H9 (cell line): ENCODE results near the gene STARD9. TPM values are rescaled to one million over a fixed set of nuclear protein-coding genes. Genes with fewer than 3 reads are reported as not detected.

ENCODE experiments used
- DNase-seq: peaks from one replicate; pipeline ENCODE4 v3.0.0-alpha.2; 2017
- H2AFZ ChIP-seq: one replicate; pipeline ENCODE4 v1.6.1; 2013; ENCODE audit warnings: mild to moderate bottlenecking, low read length, control low read depth, moderate library complexity
- H2AK5ac ChIP-seq: 2 replicates; pipeline ENCODE4 v1.6.1; 2013; ENCODE audit warnings: low read length, control low read depth, mixed read lengths; ENCODE audit not compliant: insufficient read length
- H2BK120ac ChIP-seq: one replicate; pipeline ENCODE4 v1.6.1; 2013; ENCODE audit warnings: low read depth, mild to moderate bottlenecking, low read length, control low read depth, inconsistent platforms; ENCODE audit not compliant: poor library complexity, severe bottlenecking
- H2BK12ac ChIP-seq: 2 replicates; pipeline ENCODE4 v1.6.1; 2013; ENCODE audit warnings: low read length, control low read depth, mixed read lengths, low read depth; ENCODE audit not compliant: insufficient read length
- H2BK15ac ChIP-seq: 2 replicates; pipeline ENCODE4 v1.6.1; 2013; ENCODE audit warnings: low read depth, low read length, control low read depth
- H2BK20ac ChIP-seq: one replicate; pipeline ENCODE4 v1.6.1; 2013; ENCODE audit warnings: low read depth, mild to moderate bottlenecking, low read length, control low read depth, inconsistent platforms; ENCODE audit not compliant: poor library complexity, severe bottlenecking
- H2BK5ac ChIP-seq: 2 replicates; pipeline ENCODE4 v1.6.1; 2013; ENCODE audit warnings: low read length, control low read depth, mixed read lengths; ENCODE audit not compliant: insufficient read length
- H3K14ac ChIP-seq: 2 replicates; pipeline ENCODE4 v1.6.1; 2013; ENCODE audit warnings: low read length, control low read depth; ENCODE audit not compliant: insufficient read depth
- H3K18ac ChIP-seq: 2 replicates; pipeline ENCODE4 v1.6.1; 2013; ENCODE audit warnings: low read depth, mild to moderate bottlenecking, mixed read lengths, low read length, control low read depth; ENCODE audit not compliant: insufficient read length
- H3K23ac ChIP-seq: 2 replicates; pipeline ENCODE4 v1.6.1; 2013; ENCODE audit warnings: low read length, control low read depth, mixed read lengths, low read depth; ENCODE audit not compliant: insufficient read length
- H3K23me2 ChIP-seq: 2 replicates; pipeline ENCODE4 v1.6.1; 2013; ENCODE audit warnings: low read depth, mild to moderate bottlenecking, mixed read lengths, low read length, control low read depth; ENCODE audit not compliant: insufficient read length, poor library complexity, severe bottlenecking
- H3K27ac ChIP-seq: 2 replicates; pipeline ENCODE4 v1.5.1; 2013; ENCODE audit warnings: low read length, control low read depth, mixed read lengths, low read depth; ENCODE audit not compliant: insufficient read length
- H3K27me3 ChIP-seq: 2 replicates; pipeline ENCODE4 v1.6.1; 2013; ENCODE audit warnings: low read length, control low read depth, inconsistent platforms; ENCODE audit not compliant: insufficient read depth
- H3K4ac ChIP-seq: 2 replicates; pipeline ENCODE4 v1.6.1; 2013; ENCODE audit warnings: low read depth, mild to moderate bottlenecking, control low read depth, inconsistent platforms, low read length, moderate library complexity
- H3K4me1 ChIP-seq: 2 replicates; pipeline ENCODE4 v1.6.1; 2013; ENCODE audit warnings: low read length, control low read depth, inconsistent platforms; ENCODE audit not compliant: insufficient read depth
- H3K4me2 ChIP-seq: 2 replicates; pipeline ENCODE4 v1.6.1; 2013; ENCODE audit warnings: low read length, control low read depth, mixed read lengths; ENCODE audit not compliant: insufficient read length, insufficient read depth
- H3K56ac ChIP-seq: 2 replicates; pipeline ENCODE4 v1.6.1; 2013; ENCODE audit warnings: low read depth, mild to moderate bottlenecking, mixed read lengths, low read length, control low read depth; ENCODE audit not compliant: insufficient read length
- H3K79me1 ChIP-seq: 2 replicates; pipeline ENCODE4 v1.6.1; 2013; ENCODE audit warnings: low read depth, mild to moderate bottlenecking, moderate library complexity, low read length, control low read depth, inconsistent platforms; ENCODE audit not compliant: insufficient read depth, poor library complexity, severe bottlenecking
- H3K79me2 ChIP-seq: 2 replicates; pipeline ENCODE4 v1.6.1; 2013; ENCODE audit warnings: low read length, control low read depth, inconsistent platforms; ENCODE audit not compliant: insufficient read depth
- H3K9ac ChIP-seq: 2 replicates; pipeline ENCODE4 v1.6.1; 2013; ENCODE audit warnings: low read length, control low read depth, mixed read lengths; ENCODE audit not compliant: insufficient read length; ENCODE audit errors: extremely low read depth
- H3K9me3 ChIP-seq: one replicate; pipeline ENCODE4 v1.6.1; 2013; ENCODE audit warnings: low read depth, low read length, inconsistent platforms; ENCODE audit not compliant: control insufficient read depth
- H3T11ph ChIP-seq: one replicate; pipeline ENCODE4 v1.6.1; 2013; ENCODE audit warnings: mild to moderate bottlenecking, low read length, control low read depth, inconsistent platforms
- H4K20me1 ChIP-seq: one replicate; pipeline ENCODE4 v1.6.1; 2013; ENCODE audit not compliant: control insufficient read depth, insufficient read length, insufficient read depth
- H4K5ac ChIP-seq: 2 replicates; pipeline ENCODE4 v1.6.1; 2013; ENCODE audit warnings: low read depth, mild to moderate bottlenecking, mixed read lengths, low read length, control low read depth; ENCODE audit not compliant: insufficient read length
- H4K8ac ChIP-seq: replicated peaks from 2 replicates; pipeline ENCODE4 v1.6.1; 2013; ENCODE audit warnings: low read length, control low read depth, mixed read lengths, low read depth; ENCODE audit not compliant: insufficient read length
- H4K91ac ChIP-seq: 2 replicates; pipeline ENCODE4 v1.6.1; 2013; ENCODE audit warnings: low read depth, mild to moderate bottlenecking, moderate library complexity, mixed read lengths, low read length, control low read depth; ENCODE audit not compliant: insufficient read length
- H3K27ac Mint-ChIP-seq, 3 experiments: 2 replicates in 2 of 3; 3 replicates in 1 of 3; pipeline ENCODE4 v1.8.0; 2020 to 2021; ENCODE audit warnings: mixed read lengths in 3 of 3, mild to moderate bottlenecking in 1 of 3, moderate library complexity in 1 of 3
- H3K27me3 Mint-ChIP-seq: 2 replicates; pipeline ENCODE4 v1.8.0; 2021; ENCODE audit warnings: low read depth, mild to moderate bottlenecking, moderate library complexity, mixed read lengths
- H3K36me3 Mint-ChIP-seq, 3 experiments: 2 replicates in 2 of 3; 3 replicates in 1 of 3; pipeline ENCODE4 v1.8.0; 2020 to 2021; ENCODE audit warnings: low read depth in 3 of 3, mixed read lengths in 3 of 3; ENCODE audit not compliant: insufficient read depth in 1 of 3
- H3K4me1 Mint-ChIP-seq, 2 experiments: 2 replicates each; pipeline ENCODE4 v1.8.0; 2020; ENCODE audit warnings: mixed read lengths in 2 of 2
- H3K4me3 Mint-ChIP-seq, 2 experiments: 2 replicates in 1 of 2; 3 replicates in 1 of 2; pipeline ENCODE4 v1.8.0; 2020 to 2021; ENCODE audit warnings: mild to moderate bottlenecking in 2 of 2, mixed read lengths in 2 of 2, moderate library complexity in 1 of 2
- H3K9me3 Mint-ChIP-seq, 2 experiments: 2 replicates in 1 of 2; 3 replicates in 1 of 2; pipeline ENCODE4 v1.8.0; 2020; ENCODE audit warnings: mild to moderate bottlenecking in 2 of 2, mixed read lengths in 2 of 2, moderate library complexity in 1 of 2
- CTCF ChIP-seq: fragments of 200-600 bp; sonication (generic); conservative IDR thresholded peaks from 3 replicates; pipeline ENCODE4 v1.8.0; 2021; ENCODE audit warnings: antibody characterized with exemption, mild to moderate bottlenecking
- WGBS: extraction: QIAGEN DNeasy Blood & Tissue Kit; methylation state at CpG from one replicate; pipeline ENCODE4 v1.1.7; 2013; ENCODE audit warnings: missing lambda C conversion rate, low lambda C conversion rate, mixed read lengths; ENCODE audit not compliant: insufficient read length; ENCODE audit errors: extremely low coverage; 5-methylcytosine and 5-hydroxymethylcytosine counted together
- total RNA-seq: library from RNA; stranded (reverse); gene quantifications from 2 replicates; pipeline ENCODE4 v1.2.1, GENCODE V29; 2021

STARD9 gene
- total RNA-seq, 1 experiment from 2014 or later: 6.9 TPM

- Histone ChIP-seq H4K91ac (no peak overlapping the region), H2AK5ac (no peak overlapping the region), H4K20me1 (no peaks in the 10 kb centered on the region), H3K79me1 (no peaks in the 10 kb centered on the region), H3K27ac (no peak overlapping the region), H3K9me3 (no peaks in the 10 kb centered on the region), H3K23me2 (no peaks in the 10 kb centered on the region), H2BK20ac (no peak overlapping the region), H2BK12ac (no peak overlapping the region), H3K79me2 (no peaks in the 10 kb centered on the region), H3K4me1 (no peaks in the 10 kb centered on the region), H4K8ac (no peak overlapping the region), H2BK5ac (no peak overlapping the region), H2BK15ac (no peak overlapping the region), H3K23ac (no peak overlapping the region), H3K56ac (no peak overlapping the region), H3K27me3 (no peaks in the 10 kb centered on the region), H4K5ac (no peak overlapping the region), H3K4me2 (no peak overlapping the region), H2AFZ (no peak overlapping the region), H2BK120ac (no peak overlapping the region), H3K18ac (no peak overlapping the region), H3K4ac (no peak overlapping the region), H3T11ph (no peak overlapping the region), H3K14ac (no peak overlapping the region), H3K9ac (no peak overlapping the region)
- no CpG with 5 or more reads among the region's 8 CpGs for WGBS
- no peak for DNase-seq
- Mint-ChIP-seq H3K4me1 (peaks cover 0 to 5% of the 10 kb centered on the region in 2 experiments; a peak in 1 of 4 replicates), H3K4me3 (no peak overlapping the region), H3K36me3 (0 out of 7 replicates have a peak, but pooled peaks cover 0 to 1% (median 0%) of the 10 kb centered on the region in 3 experiments), H3K27ac (no peak overlapping the region; a peak in 1 of 7 replicates), H3K9me3 (no peaks in the 10 kb centered on the region), H3K27me3 (no peaks in the 10 kb centered on the region)
- TF ChIP-seq CTCF: no peak
Observed at GRCh38 chr15:42612367-42612912, 37.0 kb downstream of the STARD9 start.
